Measurements from ENCODE around the gene HIVEP3.

- no peak for TF ChIP-seq EP300 (IDR thresholded peaks at IDR 0.05; ENCODE audit: borderline replicate concordance in 1 of 2, low read depth in 1 of 2, low read length in 1 of 2)
- TF ChIP-seq, protein P1, sequence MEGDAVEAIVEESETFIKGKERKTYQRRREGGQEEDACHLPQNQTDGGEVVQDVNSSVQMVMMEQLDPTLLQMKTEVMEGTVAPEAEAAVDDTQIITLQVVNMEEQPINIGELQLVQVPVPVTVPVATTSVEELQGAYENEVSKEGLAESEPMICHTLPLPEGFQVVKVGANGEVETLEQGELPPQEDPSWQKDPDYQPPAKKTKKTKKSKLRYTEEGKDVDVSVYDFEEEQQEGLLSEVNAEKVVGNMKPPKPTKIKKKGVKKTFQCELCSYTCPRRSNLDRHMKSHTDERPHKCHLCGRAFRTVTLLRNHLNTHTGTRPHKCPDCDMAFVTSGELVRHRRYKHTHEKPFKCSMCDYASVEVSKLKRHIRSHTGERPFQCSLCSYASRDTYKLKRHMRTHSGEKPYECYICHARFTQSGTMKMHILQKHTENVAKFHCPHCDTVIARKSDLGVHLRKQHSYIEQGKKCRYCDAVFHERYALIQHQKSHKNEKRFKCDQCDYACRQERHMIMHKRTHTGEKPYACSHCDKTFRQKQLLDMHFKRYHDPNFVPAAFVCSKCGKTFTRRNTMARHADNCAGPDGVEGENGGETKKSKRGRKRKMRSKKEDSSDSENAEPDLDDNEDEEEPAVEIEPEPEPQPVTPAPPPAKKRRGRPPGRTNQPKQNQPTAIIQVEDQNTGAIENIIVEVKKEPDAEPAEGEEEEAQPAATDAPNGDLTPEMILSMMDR (IDR thresholded peaks at IDR 0.05) = no peak
- no peak for TF ChIP-seq JUND (IDR thresholded peaks at IDR 0.05)
- TF ChIP-seq, protein P2, sequence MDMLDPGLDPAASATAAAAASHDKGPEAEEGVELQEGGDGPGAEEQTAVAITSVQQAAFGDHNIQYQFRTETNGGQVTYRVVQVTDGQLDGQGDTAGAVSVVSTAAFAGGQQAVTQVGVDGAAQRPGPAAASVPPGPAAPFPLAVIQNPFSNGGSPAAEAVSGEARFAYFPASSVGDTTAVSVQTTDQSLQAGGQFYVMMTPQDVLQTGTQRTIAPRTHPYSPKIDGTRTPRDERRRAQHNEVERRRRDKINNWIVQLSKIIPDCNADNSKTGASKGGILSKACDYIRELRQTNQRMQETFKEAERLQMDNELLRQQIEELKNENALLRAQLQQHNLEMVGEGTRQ (IDR thresholded peaks at IDR 0.05; ENCODE audit: borderline replicate concordance, low read depth, low read length) = no peak
- no peak for TF ChIP-seq MXI1 (IDR thresholded peaks at IDR 0.05; ENCODE audit: low read depth, low read length)
- no peak for TF ChIP-seq GABPA (IDR thresholded peaks at IDR 0.05; ENCODE audit: low read depth)
- TF ChIP-seq POLR2AphosphoS5 (IDR thresholded peaks at IDR 0.05; ENCODE audit: low read depth, low read length) = no peak
Measured at GRCh38 chr1:41640756-41641474, 277.8 kb downstream of the HIVEP3 start.
